ENCODE data around the gene PMEPA1. TPM values are rescaled to one million over a fixed set of nuclear protein-coding genes. Genes with fewer than 3 reads are reported as not detected.

Gene PMEPA1
- total RNA-seq, 2 donors from 2014 or later: 22.7 to 23.9 TPM

- no peak overlapping the region for H3K27ac ChIP-seq
- intact Hi-C loops (cut with DNase I): no loop called here
Measured at GRCh38 chr20:57667924-57668782, 41.7 kb downstream of the PMEPA1 start.

GRCh38 chr20:57667388-57667787, 42.4 kb downstream of the PMEPA1 start:
- peaks cover 28% of the 10 kb centered on the region for H3K4me1 ChIP-seq
- peak overlapping the region in 1 of 4 donors; percentile 4 for H3K27ac ChIP-seq
- ATAC-seq (no peak), DNase-seq (no peak)
- H3K27me3 ChIP-seq: no peaks in the 10 kb centered on the region
- no peaks in the 10 kb centered on the region for H3K9me3 ChIP-seq
- no peaks in the 10 kb centered on the region for H3K36me3 ChIP-seq (replicated peaks in 1 of 2; ENCODE audit: insufficient read depth in 1 of 2, low read depth in 2 of 2)
- WGBS, 2 donors: 82 to 84% methylated on average over 10 to 15 of the region's 16 CpGs
- intact Hi-C loops (cut with DNase I): no loop called here
- TF ChIP-seq CTCF (IDR thresholded peaks at IDR 0.05) (no peak), POLR2A (IDR thresholded peaks at IDR 0.05) (no peak)
- no peak overlapping the region for H3K4me3 ChIP-seq

More at GRCh38 chr20:57667924-57668782, 41.7 kb downstream of the PMEPA1 start:
- H3K36me3 ChIP-seq (replicated peaks in 1 of 2; ENCODE audit: insufficient read depth in 1 of 2, low read depth in 2 of 2): no peaks in the 10 kb centered on the region
- DNase-seq (peak in 3 of 4 donors; percentile 19 to 58 (median 34)), ATAC-seq (peak; percentile 33)
- no peaks in the 10 kb centered on the region for H3K9me3 ChIP-seq
- H3K27me3 ChIP-seq: no peaks in the 10 kb centered on the region
- peaks cover 28% of the 10 kb centered on the region for H3K4me1 ChIP-seq
- H3K4me3 ChIP-seq: no peak overlapping the region
- whole genome bisulfite sequencing, 2 donors: 59% methylated on average over 17 to 18 of the region's 18 CpGs
- TF ChIP-seq CTCF (IDR thresholded peaks at IDR 0.05): no peak
- TF ChIP-seq POLR2A (IDR thresholded peaks at IDR 0.05): no peak

GRCh38 chr20:57666834-57667157, 43.0 kb downstream of the PMEPA1 start:
- H3K4me1 ChIP-seq: peaks cover 28% of the 10 kb centered on the region
- TF ChIP-seq POLR2A (IDR thresholded peaks at IDR 0.05) (no peak), CTCF (IDR thresholded peaks at IDR 0.05) (no peak)
- DNase-seq: no peak
- H3K4me3 ChIP-seq: no peak overlapping the region
- no peaks in the 10 kb centered on the region for H3K27me3 ChIP-seq
- H3K36me3 ChIP-seq (replicated peaks in 1 of 2; ENCODE audit: insufficient read depth in 1 of 2, low read depth in 2 of 2): no peaks in the 10 kb centered on the region
- WGBS, 2 donors: 82% methylated on average over 13 of the region's 13 CpGs
- H3K27ac ChIP-seq: no peak overlapping the region
- no peak for ATAC-seq
- intact Hi-C loops (cut with DNase I): no loop called here
- no peaks in the 10 kb centered on the region for H3K9me3 ChIP-seq

GRCh38 chr20:57666106-57666833, 43.5 kb downstream of the PMEPA1 start:
- no peak for DNase-seq
- TF ChIP-seq CTCF (IDR thresholded peaks at IDR 0.05) (no peak), POLR2A (IDR thresholded peaks at IDR 0.05) (no peak)
- intact Hi-C loops (cut with DNase I): no loop called here
- H3K4me1 ChIP-seq: peaks cover 28% of the 10 kb centered on the region
- H3K4me3 ChIP-seq: no peak overlapping the region
- H3K36me3 ChIP-seq (replicated peaks in 1 of 2; ENCODE audit: insufficient read depth in 1 of 2, low read depth in 2 of 2): no peaks in the 10 kb centered on the region
- ATAC-seq: no peak
- no peaks in the 10 kb centered on the region for H3K9me3 ChIP-seq
- H3K27ac ChIP-seq: no peak overlapping the region
- H3K27me3 ChIP-seq: no peaks in the 10 kb centered on the region
- 70 to 80% methylated on average over 20 to 21 of the region's 21 CpGs for WGBS, 2 donors
